ENCODE data around the gene SH3GL3. TPM values are rescaled to one million over a fixed set of nuclear protein-coding genes. Genes with fewer than 3 reads are reported as not detected.

The SH3GL3 gene
- total and polyA plus RNA-seq, 10 donors: 0.06 TPM; not detected in 9

DNA sequence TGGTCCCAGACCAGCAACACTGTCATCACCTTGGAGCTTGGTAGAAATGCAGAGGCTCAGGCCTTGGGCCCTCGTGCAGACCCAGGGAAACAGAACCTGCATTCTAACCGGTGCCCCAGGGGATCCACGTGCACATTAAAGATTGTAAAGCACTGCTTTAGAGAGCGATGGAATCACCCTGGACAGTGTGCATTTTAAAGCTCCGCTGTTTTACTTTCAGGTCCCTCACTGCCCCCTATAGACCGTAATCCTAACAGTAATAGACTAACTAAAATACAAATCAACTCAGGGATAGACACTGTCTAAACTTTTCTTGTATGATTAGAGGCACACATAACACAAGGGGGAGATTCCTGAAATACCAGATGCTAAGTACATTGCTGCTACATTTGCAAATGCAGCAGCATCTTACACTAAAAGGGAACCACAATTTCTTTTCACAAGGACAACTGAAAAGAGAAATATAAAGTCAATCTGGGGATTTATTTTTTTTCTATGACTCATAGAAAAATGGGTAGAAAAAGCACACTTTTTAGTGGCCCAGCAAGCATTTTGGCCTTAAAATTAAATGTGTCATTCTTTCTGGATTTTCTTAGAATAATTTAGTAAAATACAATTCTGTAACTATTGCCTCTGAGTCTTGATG, 10.5 kb upstream of the SH3GL3 start:
- H3K36me3 ChIP-seq: no peaks in the 10 kb centered on the region
- peaks cover 0 to 53% (median 4%) of the 10 kb centered on the region in 7 donors for H3K27me3 ChIP-seq (replicated peaks in 1 of 7)
- H3K9me3 ChIP-seq: no peaks in the 10 kb centered on the region
- intact Hi-C loops (cut with DNase I; ENCODE audit: low total_unique reads): no loop called here
- 18 to 27% (median 19%) methylated on average over 6 of the region's 6 CpGs for WGBS, 5 donors
- no peak for DNase-seq
- H3K4me3 ChIP-seq: no peak overlapping the region
- no peak overlapping the region for H3K27ac ChIP-seq
- TF ChIP-seq, protein P1, sequence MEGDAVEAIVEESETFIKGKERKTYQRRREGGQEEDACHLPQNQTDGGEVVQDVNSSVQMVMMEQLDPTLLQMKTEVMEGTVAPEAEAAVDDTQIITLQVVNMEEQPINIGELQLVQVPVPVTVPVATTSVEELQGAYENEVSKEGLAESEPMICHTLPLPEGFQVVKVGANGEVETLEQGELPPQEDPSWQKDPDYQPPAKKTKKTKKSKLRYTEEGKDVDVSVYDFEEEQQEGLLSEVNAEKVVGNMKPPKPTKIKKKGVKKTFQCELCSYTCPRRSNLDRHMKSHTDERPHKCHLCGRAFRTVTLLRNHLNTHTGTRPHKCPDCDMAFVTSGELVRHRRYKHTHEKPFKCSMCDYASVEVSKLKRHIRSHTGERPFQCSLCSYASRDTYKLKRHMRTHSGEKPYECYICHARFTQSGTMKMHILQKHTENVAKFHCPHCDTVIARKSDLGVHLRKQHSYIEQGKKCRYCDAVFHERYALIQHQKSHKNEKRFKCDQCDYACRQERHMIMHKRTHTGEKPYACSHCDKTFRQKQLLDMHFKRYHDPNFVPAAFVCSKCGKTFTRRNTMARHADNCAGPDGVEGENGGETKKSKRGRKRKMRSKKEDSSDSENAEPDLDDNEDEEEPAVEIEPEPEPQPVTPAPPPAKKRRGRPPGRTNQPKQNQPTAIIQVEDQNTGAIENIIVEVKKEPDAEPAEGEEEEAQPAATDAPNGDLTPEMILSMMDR (IDR thresholded peaks at IDR 0.05 in 8 of 11, conservative IDR thresholded peaks at IDR 0.05 in 3 of 11): peak in 1 of 11 experiments; percentile 20
- no peak for TF ChIP-seq POLR2AphosphoS5 (IDR thresholded peaks at IDR 0.05)
- no peak for TF ChIP-seq POLR2A (IDR thresholded peaks at IDR 0.05)
- no peaks in the 10 kb centered on the region for H3K4me1 ChIP-seq

DNA sequence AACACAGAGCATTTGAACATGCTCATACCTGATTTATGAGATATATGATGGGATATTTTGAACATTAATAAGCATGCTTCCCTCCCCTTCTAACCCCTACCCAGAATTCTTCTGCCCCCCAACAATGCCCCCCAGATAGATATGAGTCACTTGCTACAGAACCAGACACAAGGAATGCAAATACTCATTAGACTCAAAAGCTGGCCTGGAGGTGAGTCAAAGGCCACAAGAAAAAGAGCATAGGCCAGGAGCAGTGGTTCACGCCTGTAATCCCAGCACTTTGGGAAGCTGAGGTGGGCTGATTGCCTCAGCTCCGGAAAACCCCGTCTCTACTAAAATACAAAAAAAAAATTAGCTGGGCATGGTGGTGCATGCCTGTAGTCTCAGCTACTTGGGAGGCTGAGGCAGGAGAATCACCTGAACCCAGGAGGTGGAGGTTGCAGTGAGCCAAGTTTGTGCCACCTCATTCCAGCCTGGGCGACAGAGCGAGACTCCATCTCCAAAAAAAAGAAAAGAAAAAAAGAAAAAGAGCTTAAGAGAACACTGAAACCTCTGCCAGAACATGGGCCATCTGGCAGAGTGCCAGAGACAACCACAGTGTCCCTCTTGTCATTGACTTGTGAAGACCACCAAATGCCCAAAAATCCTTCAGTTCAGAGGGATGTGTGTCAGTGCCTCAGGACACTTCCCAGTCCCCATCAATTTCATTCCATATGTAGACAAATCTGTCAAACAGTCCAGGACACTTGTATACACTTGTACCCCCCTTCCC, 3.9 kb upstream of the SH3GL3 start:
- 86 to 94% (median 89%) methylated on average over 5 of the region's 5 CpGs for WGBS, 5 donors
- intact Hi-C loops (cut with DNase I; ENCODE audit: low total_unique reads): no loop called here

DNA sequence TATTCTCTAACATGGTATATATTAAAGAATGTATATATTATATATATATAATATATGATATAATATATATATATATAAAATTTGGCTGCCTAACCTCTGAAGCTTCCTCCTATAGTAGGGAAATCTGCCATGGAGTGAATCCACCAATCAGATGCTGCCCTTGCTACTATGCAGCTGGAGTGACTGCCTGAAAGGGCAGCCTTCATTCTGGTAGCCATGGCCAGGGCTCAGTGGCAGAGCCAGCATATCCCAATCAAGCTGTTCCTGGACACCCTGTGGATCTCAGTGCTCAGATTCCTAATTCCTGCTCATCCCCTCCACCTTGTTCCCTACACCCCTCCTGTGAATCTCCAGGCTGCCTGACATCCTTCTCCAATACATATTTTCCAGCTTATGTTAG, 2.2 kb upstream of the SH3GL3 start:
- peaks cover 0 to 67% (median 16%) of the 10 kb centered on the region in 7 donors for H3K27me3 ChIP-seq (replicated peaks in 1 of 7)
- no peak for TF ChIP-seq POLR2AphosphoS5 (IDR thresholded peaks at IDR 0.05)
- TF ChIP-seq, protein P1 (IDR thresholded peaks at IDR 0.05 in 8 of 11, conservative IDR thresholded peaks at IDR 0.05 in 3 of 11): no peak
- no peak for TF ChIP-seq POLR2A (IDR thresholded peaks at IDR 0.05)
- no peak overlapping the region for H3K27ac ChIP-seq
- H3K4me1 ChIP-seq: peaks cover 3 to 17% (median 13%) of the 10 kb centered on the region in 6 donors
- no peak overlapping the region for H3K4me3 ChIP-seq
- H3K36me3 ChIP-seq: no peaks in the 10 kb centered on the region
- DNase-seq: no peak
- intact Hi-C loops (cut with DNase I; ENCODE audit: low total_unique reads): no loop called here
- no peaks in the 10 kb centered on the region for H3K9me3 ChIP-seq

More for the DNA sequence above, 3.9 kb upstream of the SH3GL3 start:
- no peak for TF ChIP-seq POLR2AphosphoS5 (IDR thresholded peaks at IDR 0.05)
- TF ChIP-seq, protein P1 (IDR thresholded peaks at IDR 0.05 in 8 of 11, conservative IDR thresholded peaks at IDR 0.05 in 3 of 11): no peak
- no peak for TF ChIP-seq POLR2A (IDR thresholded peaks at IDR 0.05)
- H3K4me3 ChIP-seq: no peak overlapping the region
- no peaks in the 10 kb centered on the region for H3K36me3 ChIP-seq
- no peak for DNase-seq
- peaks cover 0 to 65% (median 16%) of the 10 kb centered on the region in 7 donors for H3K27me3 ChIP-seq (replicated peaks in 1 of 7)
- H3K9me3 ChIP-seq: no peaks in the 10 kb centered on the region
- no peak overlapping the region for H3K27ac ChIP-seq
- peaks cover 3 to 17% (median 13%) of the 10 kb centered on the region in 6 donors for H3K4me1 ChIP-seq

DNA sequence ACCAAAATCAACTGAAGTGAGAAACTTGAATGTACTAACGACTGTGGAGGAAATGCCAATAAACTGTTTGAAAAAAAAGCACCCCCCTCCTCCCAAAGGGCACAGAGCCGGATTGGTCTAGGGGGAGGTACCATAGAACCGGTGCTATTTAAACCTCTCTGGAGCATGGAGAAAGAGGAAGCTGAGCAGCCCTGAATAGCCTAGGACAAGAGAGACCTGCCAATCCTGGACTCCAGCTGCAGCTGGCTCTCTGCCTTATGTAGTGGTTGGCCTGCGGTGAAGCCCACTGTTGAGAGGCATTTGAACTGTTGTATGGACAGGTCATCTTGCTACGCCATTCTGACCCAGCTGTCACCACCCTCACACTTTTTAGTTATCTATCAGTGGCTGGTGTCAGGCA, 1.5 kb upstream of the SH3GL3 start:
- 14 to 18% (median 16%) methylated on average over 5 of the region's 5 CpGs for WGBS, 5 donors
- Histone ChIP-seq H3K36me3 (no peaks in the 10 kb centered on the region), H3K9me3 (no peaks in the 10 kb centered on the region), H3K4me1 (peaks cover 3 to 17% (median 13%) of the 10 kb centered on the region in 6 donors), H3K27ac (no peak overlapping the region), H3K4me3 (no peak overlapping the region), H3K27me3 (replicated peaks in 1 of 7) (peaks cover 0 to 67% (median 16%) of the 10 kb centered on the region in 7 donors)
- intact Hi-C loops (cut with DNase I; ENCODE audit: low total_unique reads): no loop called here
- no peak for DNase-seq
- TF ChIP-seq POLR2AphosphoS5 (IDR thresholded peaks at IDR 0.05) (no peak), POLR2A (IDR thresholded peaks at IDR 0.05) (no peak)
- TF ChIP-seq, protein P1 (IDR thresholded peaks at IDR 0.05 in 8 of 11, conservative IDR thresholded peaks at IDR 0.05 in 3 of 11): no peak
